ENCODE measurements around the gene GOSR2. TPM values are rescaled to one million over a fixed set of nuclear protein-coding genes. Genes with fewer than 3 reads are reported as not detected.

GOSR2 gene
- total and polyA plus RNA-seq, 8 donors, result 14.3 to 33.2 (median 27.5) TPM

- DNase-seq, result peak in 3 of 6 donors; percentile 26 to 74 (median 62)
- FAIRE-seq, result no peak
- TF ChIP-seq CTCF (IDR thresholded peaks at IDR 0.05), result no peak
- no peaks in the 10 kb centered on the region for H3K36me3 ChIP-seq
- H3K9me3 ChIP-seq, result no peaks in the 10 kb centered on the region
- H3K27ac ChIP-seq, result no peak overlapping the region
- ATAC-seq, result peak; percentile 28 to 47 (median 36)
- H3K4me3 ChIP-seq, result peak overlapping the region; percentile 33 to 66 (median 48)
- no peaks in the 10 kb centered on the region for H3K27me3 ChIP-seq
- 0 to 1% methylated on average over 61 to 83 of the region's 83 CpGs for WGBS, 2 donors
- intact Hi-C loops (cut with DNase I), result no loop called here
- peaks cover 0 to 8% (median 0%) of the 10 kb centered on the region in 3 donors for H3K4me1 ChIP-seq
These were observed 55.7 kb downstream of the GOSR2 start for GRCh38 chr17:46978489-46979146.

GRCh38 chr17:46979147-46979863 lies 56.3 kb downstream of the GOSR2 start, which contains the start of gene RPRML:
RPRML (minus strand) TSS chr17:46979253; CDS start chr17:46979007, 246 bp downstream.
- Histone ChIP-seq H3K4me3 (peak within 1 kb of the TSS; percentile 33 to 66 (median 48)), H3K36me3 (no peaks in the 10 kb centered on the region), H3K27me3 (no peaks in the 10 kb centered on the region), H3K4me1 (peaks cover 0 to 10% (median 4%) of the 10 kb centered on the region in 3 donors), H3K27ac (no peak within 1 kb of the TSS), H3K9me3 (no peaks in the 10 kb centered on the region)
- FAIRE-seq (no peak), DNase-seq (peak; percentile 31 to 76 (median 53)), ATAC-seq (peak; percentile 68 to 80 (median 77))
- intact Hi-C loops (cut with DNase I), result no loop called here
- no peak for TF ChIP-seq CTCF (IDR thresholded peaks at IDR 0.05)
- 2% methylated on average over 45 to 57 of the region's 57 CpGs for WGBS, 2 donors

- WGBS, 2 donors, result 93 to 96% methylated on average over 6 of the region's 6 CpGs
- no peak overlapping the region for H3K27ac ChIP-seq
- intact Hi-C loops (cut with DNase I), result no loop called here
- no peaks in the 10 kb centered on the region for H3K36me3 ChIP-seq
- no peak overlapping the region for H3K4me3 ChIP-seq
- FAIRE-seq, result no peak
- ATAC-seq, result no peak
- H3K9me3 ChIP-seq, result no peaks in the 10 kb centered on the region
- no peak for DNase-seq
- H3K4me1 ChIP-seq, result peaks cover 0 to 16% (median 9%) of the 10 kb centered on the region in 3 donors
- no peak for TF ChIP-seq CTCF (IDR thresholded peaks at IDR 0.05)
- H3K27me3 ChIP-seq, result no peaks in the 10 kb centered on the region
These were observed 59.6 kb downstream of the GOSR2 start for GRCh38 chr17:46982577-46982976.

- TF ChIP-seq CTCF (IDR thresholded peaks at IDR 0.05), result no peak
- H3K9me3 ChIP-seq, result no peaks in the 10 kb centered on the region
- no peak overlapping the region for H3K4me3 ChIP-seq
- peaks cover 0 to 12% (median 9%) of the 10 kb centered on the region in 3 donors for H3K4me1 ChIP-seq
- H3K27ac ChIP-seq, result peak overlapping the region in 1 of 4 donors; percentile 73
- 79 to 83% methylated on average over 6 of the region's 6 CpGs for WGBS, 2 donors
- no peak for DNase-seq
- no peaks in the 10 kb centered on the region for H3K36me3 ChIP-seq
- no peak for ATAC-seq
- FAIRE-seq, result no peak
- no peaks in the 10 kb centered on the region for H3K27me3 ChIP-seq
- intact Hi-C loops (cut with DNase I), result no loop called here
These were observed 60.8 kb downstream of the GOSR2 start for GRCh38 chr17:46983782-46984181.
